Measurements from ENCODE around the gene GPR161. TPM values are rescaled to one million over a fixed set of nuclear protein-coding genes. Genes with fewer than 3 reads are reported as not detected.
A peak's percentile ranks its signal among the peaks of the same experiment; 100 is the strongest.

GPR161 gene
- total and polyA plus RNA-seq, 9 of the 15 experiments (the other 6 are each of a cell fraction or from before 2014, with no cell fraction given): 0.15 to 2.4 (median 0.76) TPM

GRCh38 chr1:168084396-168085231 lies 52.1 kb downstream of the GPR161 start (continued):
- no peak for TF ChIP-seq TBP (optimal IDR thresholded peaks at IDR 0.05; ENCODE audit: low read depth, low read length)
- no peak for TF ChIP-seq CCNT2 (IDR thresholded peaks at IDR 0.05; ENCODE audit: borderline replicate concordance, extremely low read depth, insufficient read length, low read depth, low read length)
- no peak for TF ChIP-seq ZFX (CRISPR knock-in tag; IDR thresholded peaks at IDR 0.05)
- TF ChIP-seq PURB (CRISPR knock-in tag; IDR thresholded peaks at IDR 0.05; ENCODE audit: low read depth): no peak
- TF ChIP-seq NR2F6 (CRISPR knock-in tag; IDR thresholded peaks at IDR 0.05): 0 out of 2 replicates have a peak, but pooled peaks have one; percentile 36
- TF ChIP-seq ILF3 (IDR thresholded peaks at IDR 0.05; ENCODE audit: borderline replicate concordance): no peak
- TF ChIP-seq NR1H2 (CRISPR knock-in tag; IDR thresholded peaks at IDR 0.05): no peak
- no peak for TF ChIP-seq ZBTB8A (IDR thresholded peaks at IDR 0.05; ENCODE audit: partially characterized antibody)
- TF ChIP-seq, protein P1, sequence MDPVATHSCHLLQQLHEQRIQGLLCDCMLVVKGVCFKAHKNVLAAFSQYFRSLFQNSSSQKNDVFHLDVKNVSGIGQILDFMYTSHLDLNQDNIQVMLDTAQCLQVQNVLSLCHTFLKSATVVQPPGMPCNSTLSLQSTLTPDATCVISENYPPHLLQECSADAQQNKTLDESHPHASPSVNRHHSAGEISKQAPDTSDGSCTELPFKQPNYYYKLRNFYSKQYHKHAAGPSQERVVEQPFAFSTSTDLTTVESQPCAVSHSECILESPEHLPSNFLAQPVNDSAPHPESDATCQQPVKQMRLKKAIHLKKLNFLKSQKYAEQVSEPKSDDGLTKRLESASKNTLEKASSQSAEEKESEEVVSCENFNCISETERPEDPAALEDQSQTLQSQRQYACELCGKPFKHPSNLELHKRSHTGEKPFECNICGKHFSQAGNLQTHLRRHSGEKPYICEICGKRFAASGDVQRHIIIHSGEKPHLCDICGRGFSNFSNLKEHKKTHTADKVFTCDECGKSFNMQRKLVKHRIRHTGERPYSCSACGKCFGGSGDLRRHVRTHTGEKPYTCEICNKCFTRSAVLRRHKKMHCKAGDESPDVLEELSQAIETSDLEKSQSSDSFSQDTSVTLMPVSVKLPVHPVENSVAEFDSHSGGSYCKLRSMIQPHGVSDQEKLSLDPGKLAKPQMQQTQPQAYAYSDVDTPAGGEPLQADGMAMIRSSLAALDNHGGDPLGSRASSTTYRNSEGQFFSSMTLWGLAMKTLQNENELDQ (CRISPR knock-in tag; IDR thresholded peaks at IDR 0.05; ENCODE audit: borderline replicate concordance): no peak
- no peak for TF ChIP-seq PHB (CRISPR knock-in tag; IDR thresholded peaks at IDR 0.05)
- TF ChIP-seq COPS2 (conservative IDR thresholded peaks at IDR 0.05): no peak
- TF ChIP-seq ZNF79 (CRISPR knock-in tag; IDR thresholded peaks at IDR 0.05; ENCODE audit: low read depth): no peak
- TF ChIP-seq ZNF707 (CRISPR knock-in tag; conservative IDR thresholded peaks at IDR 0.05): no peak
- TF ChIP-seq HMG20B (CRISPR knock-in tag; IDR thresholded peaks at IDR 0.05): no peak
- TF ChIP-seq HOMEZ (CRISPR knock-in tag; IDR thresholded peaks at IDR 0.05): no peak
- TF ChIP-seq GATA2 (CRISPR knock-in tag; IDR thresholded peaks at IDR 0.05): no peak
- TF ChIP-seq, protein P2, sequence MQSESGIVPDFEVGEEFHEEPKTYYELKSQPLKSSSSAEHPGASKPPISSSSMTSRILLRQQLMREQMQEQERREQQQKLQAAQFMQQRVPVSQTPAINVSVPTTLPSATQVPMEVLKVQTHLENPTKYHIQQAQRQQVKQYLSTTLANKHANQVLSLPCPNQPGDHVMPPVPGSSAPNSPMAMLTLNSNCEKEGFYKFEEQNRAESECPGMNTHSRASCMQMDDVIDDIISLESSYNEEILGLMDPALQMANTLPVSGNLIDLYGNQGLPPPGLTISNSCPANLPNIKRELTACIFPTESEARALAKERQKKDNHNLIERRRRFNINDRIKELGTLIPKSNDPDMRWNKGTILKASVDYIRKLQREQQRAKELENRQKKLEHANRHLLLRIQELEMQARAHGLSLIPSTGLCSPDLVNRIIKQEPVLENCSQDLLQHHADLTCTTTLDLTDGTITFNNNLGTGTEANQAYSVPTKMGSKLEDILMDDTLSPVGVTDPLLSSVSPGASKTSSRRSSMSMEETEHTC (IDR thresholded peaks at IDR 0.05): no peak
- 0 out of 2 replicates have a peak, but pooled peaks have one; percentile 42 for TF ChIP-seq RB1 (IDR thresholded peaks at IDR 0.05; ENCODE audit: low read depth)

Data from K562 (cell line).